ENCODE results near the gene KIF26A.

KIF26A gene

GRCh38 chr14:104093366-104094055 is 44.9 kb upstream of the KIF26A start:
- CTCF ChIA-PET: interaction anchor here (0.7 to 1.1 kb wide), 2 partner anchors 9 to 197 kb away, joined by 3 read pairs; no protein-coding TSS in a partner anchor
- POLR2A ChIA-PET: no interaction called here
- TF ChIP-seq FOXA1 (IDR thresholded peaks at IDR 0.05) (no peak), ARNT (IDR thresholded peaks at IDR 0.05) (no peak), L3MBTL2 (conservative IDR thresholded peaks at IDR 0.05) (no peak), PKNOX1 (IDR thresholded peaks at IDR 0.05) (no peak), HDGF (IDR thresholded peaks at IDR 0.05; ENCODE audit: borderline replicate concordance) (no peak), FOXK2 (IDR thresholded peaks at IDR 0.05) (no peak), SP1 (IDR thresholded peaks at IDR 0.05) (no peak), TARDBP (IDR thresholded peaks at IDR 0.05) (no peak), FOXM1 (IDR thresholded peaks at IDR 0.05; ENCODE audit: borderline replicate concordance) (no peak), NFRKB (IDR thresholded peaks at IDR 0.05) (no peak), SUZ12 (IDR thresholded peaks at IDR 0.05) (no peak), BHLHE40 (IDR thresholded peaks at IDR 0.05; ENCODE audit: borderline replicate concordance) (no peak), CTBP1 (IDR thresholded peaks at IDR 0.05; ENCODE audit: borderline replicate concordance) (no peak), ZNF384 (IDR thresholded peaks at IDR 0.05) (no peak), LEF1 (IDR thresholded peaks at IDR 0.05; ENCODE audit: borderline replicate concordance) (no peak), ELF4 (IDR thresholded peaks at IDR 0.05) (no peak)
- peak; percentile 25 for DNase-seq (ENCODE audit: extremely low spot score)

GRCh38 chr14:104094056-104094708 is 44.2 kb upstream of the KIF26A start:
- ChIA-PET POLR2A (no interaction called here), CTCF (interaction anchor here (0.5 to 0.7 kb wide), 2 partner anchors 196 to 234 kb away, joined by 3 to 5 read pairs; no protein-coding TSS in a partner anchor)
- TF ChIP-seq L3MBTL2 (conservative IDR thresholded peaks at IDR 0.05): no peak
- TF ChIP-seq ZNF384 (IDR thresholded peaks at IDR 0.05): no peak
- no peak for TF ChIP-seq HDGF (IDR thresholded peaks at IDR 0.05; ENCODE audit: borderline replicate concordance)
- TF ChIP-seq SP1 (IDR thresholded peaks at IDR 0.05): no peak
- no peak for TF ChIP-seq LEF1 (IDR thresholded peaks at IDR 0.05; ENCODE audit: borderline replicate concordance)
- TF ChIP-seq ARNT (IDR thresholded peaks at IDR 0.05): no peak
- TF ChIP-seq FOXA1 (IDR thresholded peaks at IDR 0.05): no peak
- no peak for TF ChIP-seq BHLHE40 (IDR thresholded peaks at IDR 0.05; ENCODE audit: borderline replicate concordance)
- TF ChIP-seq ELF4 (IDR thresholded peaks at IDR 0.05): no peak
- no peak for TF ChIP-seq TARDBP (IDR thresholded peaks at IDR 0.05)
- DNase-seq (ENCODE audit: extremely low spot score): no peak

- ChIA-PET POLR2A (no interaction called here), CTCF (interaction anchor here (0.5 kb wide), 1 partner anchor 235 kb away, joined by 5 read pairs; no protein-coding TSS in a partner anchor)
- TF ChIP-seq L3MBTL2 (conservative IDR thresholded peaks at IDR 0.05): no peak
- TF ChIP-seq HDGF (IDR thresholded peaks at IDR 0.05; ENCODE audit: borderline replicate concordance): peak; percentile 82; the same call in 1 of the 2 replicates
- no peak for TF ChIP-seq FOXM1 (IDR thresholded peaks at IDR 0.05; ENCODE audit: borderline replicate concordance)
- TF ChIP-seq LEF1 (IDR thresholded peaks at IDR 0.05; ENCODE audit: borderline replicate concordance): no peak
- peak; percentile 91 for DNase-seq (ENCODE audit: extremely low spot score)
Observed at GRCh38 chr14:104094709-104095425, 43.5 kb upstream of the KIF26A start.

GRCh38 chr14:104095426-104096310 is 42.7 kb upstream of the KIF26A start:
- CTCF ChIA-PET: interaction anchor here (0.5 kb wide), 1 partner anchor 469 kb away, joined by 3 read pairs; no protein-coding TSS in a partner anchor
- TF ChIP-seq L3MBTL2 (conservative IDR thresholded peaks at IDR 0.05) (no peak), FOXK2 (IDR thresholded peaks at IDR 0.05) (no peak), CTBP1 (IDR thresholded peaks at IDR 0.05; ENCODE audit: borderline replicate concordance) (no peak), LEF1 (IDR thresholded peaks at IDR 0.05; ENCODE audit: borderline replicate concordance) (no peak), TARDBP (IDR thresholded peaks at IDR 0.05) (no peak), NFRKB (IDR thresholded peaks at IDR 0.05) (no peak), BHLHE40 (IDR thresholded peaks at IDR 0.05; ENCODE audit: borderline replicate concordance) (no peak), ELF4 (IDR thresholded peaks at IDR 0.05) (no peak)

GRCh38 chr14:104096318-104096717 is 42.1 kb upstream of the KIF26A start:
- DNase-seq (ENCODE audit: extremely low spot score): no peak
- CTCF ChIA-PET: interaction anchor here (0.5 to 0.7 kb wide), 2 partner anchors 19 to 469 kb away, joined by 3 read pairs; no protein-coding TSS in a partner anchor
- no peak for TF ChIP-seq BHLHE40 (IDR thresholded peaks at IDR 0.05; ENCODE audit: borderline replicate concordance)
- no peak for TF ChIP-seq SP1 (IDR thresholded peaks at IDR 0.05)
- no peak for TF ChIP-seq PKNOX1 (IDR thresholded peaks at IDR 0.05)
- TF ChIP-seq TARDBP (IDR thresholded peaks at IDR 0.05): no peak
- no peak for TF ChIP-seq LEF1 (IDR thresholded peaks at IDR 0.05; ENCODE audit: borderline replicate concordance)
- no peak for TF ChIP-seq HDGF (IDR thresholded peaks at IDR 0.05; ENCODE audit: borderline replicate concordance)
- no peak for TF ChIP-seq FOXM1 (IDR thresholded peaks at IDR 0.05; ENCODE audit: borderline replicate concordance)
- no peak for TF ChIP-seq ARNT (IDR thresholded peaks at IDR 0.05)
- TF ChIP-seq L3MBTL2 (conservative IDR thresholded peaks at IDR 0.05): no peak
- no peak for TF ChIP-seq FOXA1 (IDR thresholded peaks at IDR 0.05)
- POLR2A ChIA-PET: no interaction called here

More at GRCh38 chr14:104095426-104096310, 42.7 kb upstream of the KIF26A start:
- no peak for DNase-seq (ENCODE audit: extremely low spot score)
- POLR2A ChIA-PET: no interaction called here

Measured in HEK293T (cell line).